ENCODE results near the gene ZNF697. TPM values are rescaled to one million over a fixed set of nuclear protein-coding genes. Genes with fewer than 3 reads are reported as not detected.

Gene ZNF697
- 1.5 to 1.6 TPM (median 1.5 TPM) in 5 replicates for total RNA-seq (2022; extraction: Qiagen RNA extraction)

DNA sequence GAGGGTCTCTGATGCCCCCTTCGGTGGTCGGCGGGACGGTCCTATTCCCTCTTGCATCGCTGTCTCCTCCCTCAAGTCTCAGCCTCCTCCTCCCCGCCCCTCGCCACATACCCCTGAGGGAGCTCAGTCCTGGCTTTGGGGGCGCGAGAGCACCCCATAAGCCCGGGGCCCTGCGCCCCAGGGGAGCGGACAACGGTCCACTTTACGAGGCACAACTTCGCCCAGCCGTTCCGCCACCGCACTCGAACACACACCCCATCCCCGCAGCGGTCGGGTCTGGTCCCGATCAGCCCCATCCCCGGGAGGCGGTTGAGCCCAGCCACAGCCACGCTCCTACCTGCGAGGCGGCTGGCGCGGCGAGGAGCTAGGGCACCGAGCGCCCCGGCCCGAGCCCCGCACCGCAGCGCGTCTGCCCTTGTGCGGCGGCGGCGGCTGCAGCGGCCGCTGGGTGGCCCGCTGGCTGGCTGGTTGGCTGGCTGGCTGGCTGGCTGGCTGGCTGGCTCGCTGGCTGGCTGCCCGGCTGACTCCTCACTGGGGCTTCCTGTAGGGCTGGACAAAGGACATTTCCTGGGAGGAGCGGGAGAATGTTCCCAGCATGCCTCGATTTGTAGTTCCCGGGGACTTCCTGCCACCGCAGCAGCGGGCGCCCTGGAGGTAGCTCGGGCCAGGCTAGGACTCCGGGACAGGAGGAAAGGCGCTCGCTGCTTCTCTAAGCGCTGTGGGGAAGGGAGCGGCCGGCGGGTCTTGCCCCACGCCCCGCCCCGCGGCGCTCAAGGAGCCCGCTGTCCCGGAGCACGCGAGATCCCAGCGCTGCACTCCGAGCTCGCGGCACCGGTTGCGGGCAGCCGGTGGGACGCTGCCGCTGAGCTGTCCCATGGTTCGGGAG lies at the start of gene ZNF697:
Gene ZNF697, minus strand, starts transcription at position 533 of the 886 bp plus-strand sequence. CDS start 22,166 bp downstream, outside the sequence.

Other genes starting within 250 kb of the ZNF697 start
- not detected in 5 replicates for gene HSD3B2, start 233.1 kb downstream of the ZNF697 start, total RNA-seq (2022; extraction: Qiagen RNA extraction)
- not detected in 5 replicates for gene HSD3B1, start 141.1 kb downstream of the ZNF697 start, total RNA-seq (2022; extraction: Qiagen RNA extraction)
- gene PHGDH, start 63.7 kb upstream of the ZNF697 start, total RNA-seq (2022; extraction: Qiagen RNA extraction) = 72.4 to 86.0 TPM (median 80.2 TPM) in 5 replicates
- not detected in 5 replicates for gene HMGCS2, start 120.6 kb upstream of the ZNF697 start, total RNA-seq (2022; extraction: Qiagen RNA extraction)
- gene REG4, start 163.2 kb upstream of the ZNF697 start, total RNA-seq (2022; extraction: Qiagen RNA extraction) = not detected in 5 replicates
- not detected in 5 replicates for gene ADAM30, start 248.2 kb upstream of the ZNF697 start, total RNA-seq (2022; extraction: Qiagen RNA extraction)

Data from A549 treated with Hydrocortisone at 1 μM for 4 hours (cell line).